A673 (cell line): ENCODE results near the gene OR10H1. TPM values are rescaled to one million over a fixed set of nuclear protein-coding genes. Genes with fewer than 3 reads are reported as not detected.

Experiments
- BruUV-seq: library from RNA; stranded (reverse); fragments of 400-500 nt; replicated peaks from 2 replicates; lab custom pipeline; 2021; lab: Mats Ljungman, UMichigan
- CTCF ChIA-PET: fragments of 300-600 bp; sonication (Branson Sonifier 250); formaldehyde crosslinking; loops from one replicate; lab custom pipeline; 2022; ENCODE audit warnings: antibody characterized with exemption; lab: Charles Lee
- POLR2A ChIA-PET: fragments of 300-600 bp; sonication (Branson Sonifier 250); formaldehyde crosslinking; loops from one replicate; lab custom pipeline; 2022; ENCODE audit warnings: antibody characterized with exemption; ENCODE audit not compliant: low non-redundant PET; lab: Charles Lee
- DNase-seq: peaks from one replicate; pipeline ENCODE4 v3.0.0-alpha.2; 2015; ENCODE audit warnings: low spot score
- H3K27ac ChIP-seq: fragments of 200-600 bp; sonication (generic); 2 replicates; pipeline ENCODE4 v1.5.1; 2016; ENCODE audit warnings: mixed run types, low read depth, mild to moderate bottlenecking, mixed read lengths, antibody characterized with exemption, low read length; ENCODE audit not compliant: poor library complexity, severe bottlenecking
- H3K27me3 ChIP-seq: fragments of 200-600 bp; sonication (generic); replicated peaks from 2 replicates; pipeline ENCODE4 v1.6.1; 2017; ENCODE audit warnings: mixed run types, low read depth, mild to moderate bottlenecking, mixed read lengths, antibody characterized with exemption, low read length; ENCODE audit not compliant: insufficient read depth, poor library complexity
- H3K36me3 ChIP-seq: fragments of 200-600 bp; sonication (generic); 2 replicates; pipeline ENCODE4 v1.6.1; 2016; ENCODE audit warnings: mixed run types, mild to moderate bottlenecking, mixed read lengths, antibody characterized with exemption, low read length; ENCODE audit not compliant: insufficient read depth, poor library complexity, severe bottlenecking
- H3K4me1 ChIP-seq: fragments of 200-600 bp; sonication (generic); 2 replicates; pipeline ENCODE4 v1.6.1; 2017; ENCODE audit warnings: mixed run types, mild to moderate bottlenecking, mixed read lengths, antibody characterized with exemption, low read length; ENCODE audit not compliant: insufficient read depth, poor library complexity, severe bottlenecking
- H3K4me3 ChIP-seq: fragments of 200-600 bp; sonication (generic); 2 replicates; pipeline ENCODE4 v1.5.1; 2016; ENCODE audit warnings: low read depth, mixed run types, mild to moderate bottlenecking, mixed read lengths, low read length; ENCODE audit not compliant: poor library complexity, severe bottlenecking
- H3K9me3 ChIP-seq: fragments of 200-600 bp; sonication (generic); 2 replicates; pipeline ENCODE4 v1.6.1; 2016; ENCODE audit warnings: mixed run types, low read depth, mild to moderate bottlenecking, mixed read lengths, antibody characterized with exemption, low read length; ENCODE audit not compliant: poor library complexity, severe bottlenecking
- EZH2 ChIP-seq: fragments of 200-600 bp; sonication (generic); IDR thresholded peaks from 2 replicates; pipeline ENCODE4 v1.6.1; 2017; ENCODE audit warnings: borderline replicate concordance, low read depth, mild to moderate bottlenecking, mixed read lengths, antibody characterized with exemption, low read length; ENCODE audit not compliant: poor library complexity, severe bottlenecking
- intact Hi-C: fragments of 100-400 bp; cut with micrococcal nuclease; formaldehyde crosslinking; loops from one replicate; pipeline ENCODE4 v1.10.0; 2022; ENCODE audit not compliant: unreplicated experiment
- total RNA-seq: library from RNA; stranded (reverse); gene quantifications from 2 replicates; pipeline ENCODE4 v1.2.3, GENCODE V29; 2021
- TF ChIP-seq, protein P1 (sequence below): fragments of 300-800, 200-600 bp; sonication (generic); conservative IDR thresholded peaks from 2 replicates; pipeline ENCODE4 v1.5.1; 2017; ENCODE audit warnings: low read depth, mild to moderate bottlenecking, antibody characterized with exemption, low read length, moderate library complexity, mixed read lengths

The OR10H1 gene
- total RNA-seq, 1 experiment from 2014 or later, result not detected

DNA sequence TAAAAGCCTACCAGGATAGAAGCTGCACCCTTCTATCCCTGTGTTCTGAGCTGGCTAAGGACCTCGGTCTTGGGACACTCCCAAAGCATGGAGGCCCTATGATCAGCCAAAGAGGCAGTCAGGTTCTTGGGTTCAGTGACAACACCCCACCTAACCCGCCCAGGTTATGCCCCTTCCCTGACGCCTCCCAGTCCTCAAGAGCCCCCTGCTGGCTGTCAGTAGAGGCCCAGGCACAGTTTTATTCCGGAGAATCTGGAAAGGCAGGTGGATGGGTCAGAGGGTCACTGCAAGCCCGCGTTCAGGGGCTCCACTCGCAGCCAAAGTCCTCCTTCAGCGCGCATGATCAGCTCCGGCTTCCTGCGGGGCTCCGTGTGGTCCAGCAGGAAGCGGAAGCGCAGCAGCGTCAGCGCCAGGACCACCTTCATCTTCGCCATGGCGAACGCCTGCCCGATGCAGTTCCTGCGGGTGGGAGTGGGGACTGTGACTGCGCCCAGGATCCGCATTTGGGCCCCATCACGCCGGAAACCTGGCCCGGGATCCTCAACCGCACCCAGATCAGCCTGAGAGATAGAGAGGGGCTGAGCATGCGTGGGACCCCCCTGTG lies 55.4 kb downstream of the OR10H1 start:
- no peaks in the 10 kb centered on the region for H3K36me3 ChIP-seq
- BruUV-seq, result no TSS peak
- no peak for TF ChIP-seq EZH2
- TF ChIP-seq, protein P1, sequence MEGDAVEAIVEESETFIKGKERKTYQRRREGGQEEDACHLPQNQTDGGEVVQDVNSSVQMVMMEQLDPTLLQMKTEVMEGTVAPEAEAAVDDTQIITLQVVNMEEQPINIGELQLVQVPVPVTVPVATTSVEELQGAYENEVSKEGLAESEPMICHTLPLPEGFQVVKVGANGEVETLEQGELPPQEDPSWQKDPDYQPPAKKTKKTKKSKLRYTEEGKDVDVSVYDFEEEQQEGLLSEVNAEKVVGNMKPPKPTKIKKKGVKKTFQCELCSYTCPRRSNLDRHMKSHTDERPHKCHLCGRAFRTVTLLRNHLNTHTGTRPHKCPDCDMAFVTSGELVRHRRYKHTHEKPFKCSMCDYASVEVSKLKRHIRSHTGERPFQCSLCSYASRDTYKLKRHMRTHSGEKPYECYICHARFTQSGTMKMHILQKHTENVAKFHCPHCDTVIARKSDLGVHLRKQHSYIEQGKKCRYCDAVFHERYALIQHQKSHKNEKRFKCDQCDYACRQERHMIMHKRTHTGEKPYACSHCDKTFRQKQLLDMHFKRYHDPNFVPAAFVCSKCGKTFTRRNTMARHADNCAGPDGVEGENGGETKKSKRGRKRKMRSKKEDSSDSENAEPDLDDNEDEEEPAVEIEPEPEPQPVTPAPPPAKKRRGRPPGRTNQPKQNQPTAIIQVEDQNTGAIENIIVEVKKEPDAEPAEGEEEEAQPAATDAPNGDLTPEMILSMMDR, result peak; percentile 39
- H3K27me3 ChIP-seq, result peaks cover 67% of the 10 kb centered on the region
- intact Hi-C loops, result no loop called here
- H3K4me3 ChIP-seq, result no peak overlapping the region
- no peaks in the 10 kb centered on the region for H3K4me1 ChIP-seq
- CTCF ChIA-PET, result no interaction called here
- no peak for DNase-seq
- POLR2A ChIA-PET, result no interaction called here
- H3K27ac ChIP-seq, result no peak overlapping the region
- H3K9me3 ChIP-seq, result no peaks in the 10 kb centered on the region

DNA sequence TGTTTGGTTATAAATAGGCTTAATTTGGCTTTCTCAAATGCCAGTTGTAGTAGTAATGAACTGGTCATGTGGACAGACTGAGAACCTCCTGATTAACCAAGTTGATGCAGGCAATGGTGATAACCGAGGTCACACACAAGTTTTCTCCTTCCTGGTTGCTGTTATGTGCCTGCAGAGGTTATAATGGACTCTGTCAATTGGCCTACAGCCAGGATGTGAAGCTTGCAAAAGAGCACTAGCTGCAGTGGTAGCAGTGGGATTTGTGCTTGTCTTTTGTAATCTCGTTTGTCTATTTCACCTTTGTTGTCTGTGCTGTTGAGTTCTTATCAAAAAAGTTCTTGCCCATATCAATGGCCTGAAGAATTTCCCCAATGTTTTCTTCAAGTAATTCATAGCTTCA lies 57.1 kb downstream of the OR10H1 start:
- BruUV-seq, result no TSS peak
- Histone ChIP-seq H3K4me1 (no peaks in the 10 kb centered on the region), H3K4me3 (no peak overlapping the region), H3K36me3 (no peaks in the 10 kb centered on the region), H3K27me3 (peaks cover 74% of the 10 kb centered on the region), H3K27ac (no peak overlapping the region), H3K9me3 (no peaks in the 10 kb centered on the region)
- DNase-seq, result no peak
- ChIA-PET CTCF (no interaction called here), POLR2A (no interaction called here)
- no peak for TF ChIP-seq EZH2
- intact Hi-C loops, result no loop called here

Other genes starting within 250 kb of the OR10H1 start
- not detected in 2 replicates for gene CYP4F8, start 200.4 kb downstream of the OR10H1 start, total RNA-seq
- gene CYP4F3, start 174.8 kb downstream of the OR10H1 start, total RNA-seq, result not detected in 2 replicates
- not detected in 2 replicates for gene CYP4F12, start 142.6 kb downstream of the OR10H1 start, total RNA-seq
- not detected in 2 replicates for gene OR10H2, start 87.6 kb downstream of the OR10H1 start, total RNA-seq
- gene OR10H3, start 77.7 kb downstream of the OR10H1 start, total RNA-seq, result not detected in 2 replicates
- gene OR10H5, start 28.0 kb downstream of the OR10H1 start, total RNA-seq, result not detected in 2 replicates
- gene CYP4F2, start 82.4 kb upstream of the OR10H1 start, total RNA-seq, result not detected in 2 replicates
- 0.13 TPM in 1 of 2 replicates, not detected in the other for gene CYP4F11, start 118.9 kb upstream of the OR10H1 start, total RNA-seq
- not detected in 2 replicates for gene OR10H4, start 133.3 kb upstream of the OR10H1 start, total RNA-seq